Endothelial cell of umbilical vein (primary cell): ENCODE measurements around the gene CYFIP1. TPM values are rescaled to one million over a fixed set of nuclear protein-coding genes. Genes with fewer than 3 reads are reported as not detected.

Experiments
- BruUV-seq: library from RNA; stranded (reverse); fragments of 400-500 nt; replicated peaks from 2 replicates; lab custom pipeline; 2021; lab: Mats Ljungman, UMichigan
- CTCF ChIA-PET: fragments of 300-600, 350-600 bp; sonication (Branson Sonifier 250); formaldehyde crosslinking; loops from one replicate; lab custom pipeline; 2021; ENCODE audit warnings: antibody characterized with exemption, inconsistent platforms; lab: Charles Lee
- POLR2A ChIA-PET: fragments of 300-600, 350-600 bp; sonication (Branson Sonifier 250); formaldehyde crosslinking; loops from one replicate; lab custom pipeline; 2021; ENCODE audit warnings: antibody characterized with exemption, inconsistent platforms; lab: Charles Lee
- DNase-seq: peaks from one replicate; pipeline ENCODE4 v3.0.0-alpha.2; 2011; ENCODE audit warnings: low read depth, low spot score
- FAIRE-seq: peaks from 2 replicates; lab custom pipeline; 2011; peaks lifted over from hg19 to GRCh38; lab: Jason Lieb, UNC
- H2AFZ ChIP-seq: 2 replicates; pipeline ENCODE4 v1.6.0; 2012; ENCODE audit warnings: low read depth, low read length, control low read depth, inconsistent platforms
- H3K27ac ChIP-seq: 2 replicates; pipeline ENCODE4 v1.5.1; 2011; ENCODE audit warnings: low read depth, mild to moderate bottlenecking, control low read depth, low read length, moderate library complexity; ENCODE audit not compliant: insufficient read depth
- H3K27me3 ChIP-seq, 2 experiments: 2 replicates each; pipeline versions ENCODE4 v1.6.0 to v1.6.1; 2011; ENCODE audit warnings: low read length in 2 of 2, mixed read lengths in 1 of 2; ENCODE audit not compliant: control insufficient read depth in 2 of 2, insufficient read depth in 2 of 2
- H3K36me3 ChIP-seq, 2 experiments: 2 replicates in 1 of 2; 3 replicates in 1 of 2; pipeline ENCODE4 v1.5.1; 2011; ENCODE audit warnings: low read length in 2 of 2, mild to moderate bottlenecking in 1 of 2, moderate library complexity in 1 of 2; ENCODE audit not compliant: control insufficient read depth in 2 of 2, insufficient read depth in 2 of 2; ENCODE audit errors: extremely low read depth in 1 of 2
- H3K4me1 ChIP-seq: 3 replicates; pipeline ENCODE4 v1.5.1; 2011; ENCODE audit warnings: mild to moderate bottlenecking, low read length; ENCODE audit not compliant: control insufficient read depth, insufficient read depth; ENCODE audit errors: extremely low read depth
- H3K4me2 ChIP-seq: 2 replicates; pipeline ENCODE4 v1.6.1; 2011; ENCODE audit warnings: low read length, control low read depth, mixed read lengths; ENCODE audit not compliant: insufficient read depth
- H3K4me3 ChIP-seq, 3 experiments: fragments of 200-600 bp in 1 of 3; sonication (generic), shearing (Covaris generic) in 1 of 3; replicated peaks in 1 of 3; 2 replicates each; pipeline ENCODE4 v1.5.1; 2011 to 2016; ENCODE audit warnings: control low read depth in 3 of 3, low read length in 3 of 3, mild to moderate bottlenecking in 2 of 3, inconsistent platforms in 1 of 3, low read depth in 1 of 3, moderate library complexity in 1 of 3; ENCODE audit not compliant: insufficient read depth in 1 of 3
- H3K79me2 ChIP-seq: 2 replicates; pipeline ENCODE4 v1.6.0; 2012; ENCODE audit warnings: low read length, inconsistent platforms; ENCODE audit not compliant: control insufficient read depth, insufficient read depth
- H3K9ac ChIP-seq: replicated peaks from 2 replicates; pipeline ENCODE3; 2011; ENCODE audit warnings: low read length, control low read depth; ENCODE audit not compliant: insufficient read depth; ENCODE audit errors: extremely low read depth
- H3K9me1 ChIP-seq: replicated peaks from 3 replicates; pipeline ENCODE4 v1.6.0; 2011; ENCODE audit warnings: mild to moderate bottlenecking, low read length; ENCODE audit not compliant: control insufficient read depth, insufficient read depth; ENCODE audit errors: extremely low read depth
- H3K9me3 ChIP-seq: replicated peaks from 2 replicates; pipeline ENCODE4 v1.5.1; 2012; ENCODE audit warnings: low read length, inconsistent platforms; ENCODE audit not compliant: control insufficient read depth, insufficient read depth
- H4K20me1 ChIP-seq: replicated peaks from 2 replicates; pipeline ENCODE3; 2011; ENCODE audit warnings: mild to moderate bottlenecking, low read length; ENCODE audit not compliant: control insufficient read depth, insufficient read depth; ENCODE audit errors: extremely low read depth
- CTCF ChIP-seq, 2 donors: IDR thresholded peaks; 1 replicate in 1 of 2; 2 replicates in 1 of 2; pipeline ENCODE4 v1.5.1; 2011; ENCODE audit warnings: low read length in 2 of 2, mild to moderate bottlenecking in 2 of 2, moderate library complexity in 2 of 2, control low read depth in 1 of 2, inconsistent platforms in 1 of 2, low read depth in 1 of 2; ENCODE audit not compliant: insufficient read depth in 1 of 2; ENCODE audit errors: extremely low read depth in 1 of 2
- EZH2 ChIP-seq: IDR thresholded peaks from 2 replicates; pipeline ENCODE4 v1.6.1; 2012; ENCODE audit warnings: borderline replicate concordance, low read depth, mild to moderate bottlenecking, moderate library complexity, low read length, inconsistent platforms; ENCODE audit not compliant: severe bottlenecking
- FOS ChIP-seq: IDR thresholded peaks from 2 replicates; pipeline ENCODE4 v1.6.1; 2011; ENCODE audit warnings: mild to moderate bottlenecking, low read length, moderate library complexity, borderline replicate concordance; ENCODE audit not compliant: insufficient read depth
- MAX ChIP-seq: IDR thresholded peaks from 2 replicates; pipeline ENCODE4 v1.6.1; 2011; ENCODE audit not compliant: insufficient read depth, insufficient read length
- MYC ChIP-seq: IDR thresholded peaks from one replicate; pipeline ENCODE4 v1.6.1; 2011; ENCODE audit warnings: mild to moderate bottlenecking, low read depth, low read length
- POLR2AphosphoS5 ChIP-seq: IDR thresholded peaks from 2 replicates; pipeline ENCODE4 v1.6.1; 2012; ENCODE audit warnings: low read depth, mild to moderate bottlenecking, control low read depth, low read length, moderate library complexity; ENCODE audit not compliant: insufficient read depth
- dilution Hi-C: fragments of 300-500 bp; cut with MboI; formaldehyde crosslinking; loops from one replicate; pipeline ENCODE4 v1.15.0; 2019; ENCODE audit warnings: low sequenced_read_pairs; ENCODE audit not compliant: extremely low pct_ligation_motif_present
- intact Hi-C: fragments of 100-400 bp; cut with micrococcal nuclease; formaldehyde crosslinking; loops from one replicate; pipeline ENCODE4 v1.10.0; 2022
- polyA plus RNA-seq, 4 experiments: library from polyadenylated mRNA; depleted of rRNA in 3 of 4; stranded (reverse) in 3 of 4; unstranded in 1 of 4; fragments of >200 nt; gene quantifications; 2 replicates each; pipeline versions ENCODE4 v1.2.1 to v1.2.3, GENCODE V29; 2011 to 2012; ENCODE audit warnings: missing spikeins in 1 of 4
- total RNA-seq: library from RNA; stranded (reverse); gene quantifications from 2 replicates; pipeline ENCODE4 v1.2.3, GENCODE V29; 2021

Gene CYFIP1
- total and polyA plus RNA-seq, 2 donors (not counting 3 experiments of a cell fraction or from before 2014, with no cell fraction given) = 81.4 to 158 TPM

GRCh38 chr15:22945071-22945470 lies 35.1 kb downstream of the CYFIP1 start:
- Histone ChIP-seq H3K36me3 (peaks cover 14 to 17% of the 10 kb centered on the region in 2 experiments), H3K27ac (no peak overlapping the region), H3K27me3 (no peaks in the 10 kb centered on the region), H2AFZ (no peak overlapping the region), H3K9ac (no peak overlapping the region), H3K4me1 (peaks cover 17% of the 10 kb centered on the region), H3K9me1 (no peaks in the 10 kb centered on the region), H3K79me2 (peaks cover 17% of the 10 kb centered on the region), H4K20me1 (no peaks in the 10 kb centered on the region), H3K9me3 (no peaks in the 10 kb centered on the region), H3K4me2 (no peak overlapping the region), H3K4me3 (no peak overlapping the region)
- CTCF ChIA-PET = interaction anchor here (0.7 kb wide), 1 partner anchor 16 kb away, joined by 3 read pairs; no protein-coding TSS in a partner anchor
- POLR2A ChIA-PET = no interaction called here
- BruUV-seq = no TSS peak
- no peak for DNase-seq
- dilution Hi-C loops = no loop called here
- TF ChIP-seq FOS (no peak), POLR2AphosphoS5 (no peak), CTCF (IDR thresholded peaks at IDR 0.05; ENCODE audit: extremely low read depth in 1 of 2, insufficient read depth in 1 of 2, low read depth in 1 of 2, low read length in 2 of 2) (no peak), MYC (no peak)
- FAIRE-seq = no peak
- intact Hi-C loops = no loop called here

- intact Hi-C loops (no loop called here), dilution Hi-C loops (no loop called here)
- no peak overlapping the region for H3K4me2 ChIP-seq
- H3K36me3 ChIP-seq = peaks cover 14 to 17% of the 10 kb centered on the region in 2 experiments
- H3K27me3 ChIP-seq = no peaks in the 10 kb centered on the region
- CTCF ChIA-PET = interaction anchor here (0.7 kb wide), 1 partner anchor 17 kb away, joined by 3 read pairs; no protein-coding TSS in a partner anchor
- DNase-seq (no peak), FAIRE-seq (no peak)
- H3K79me2 ChIP-seq = peaks cover 16% of the 10 kb centered on the region
- H3K9me1 ChIP-seq = no peaks in the 10 kb centered on the region
- no peaks in the 10 kb centered on the region for H3K9me3 ChIP-seq
- TF ChIP-seq CTCF (IDR thresholded peaks at IDR 0.05; ENCODE audit: extremely low read depth in 1 of 2, insufficient read depth in 1 of 2, low read depth in 1 of 2, low read length in 2 of 2) = no peak
- TF ChIP-seq POLR2AphosphoS5 = no peak
- no peak for TF ChIP-seq MAX
- TF ChIP-seq FOS = no peak
- TF ChIP-seq EZH2 = no peak
- H3K9ac ChIP-seq = no peak overlapping the region
- H3K4me1 ChIP-seq = peaks cover 13% of the 10 kb centered on the region
- H2AFZ ChIP-seq = no peak overlapping the region
- BruUV-seq = no TSS peak
- POLR2A ChIA-PET = no interaction called here
- H3K4me3 ChIP-seq = no peak overlapping the region
- H3K27ac ChIP-seq = no peak overlapping the region
- no peaks in the 10 kb centered on the region for H4K20me1 ChIP-seq
Observed at GRCh38 chr15:22944651-22945050, 35.5 kb downstream of the CYFIP1 start.
